NB4 (cell line): ENCODE results near the gene PLEKHG4B.

Source experiments
- DNase-seq: peaks from one replicate; pipeline ENCODE4 v3.0.0; 2010; ENCODE audit warnings: low read depth
- H3K4me3 ChIP-seq: one replicate; pipeline ENCODE4 v1.5.1; 2011; ENCODE audit warnings: mild to moderate bottlenecking, low read depth, low read length, moderate library complexity
- CTCF ChIP-seq: IDR thresholded peaks from one replicate; pipeline ENCODE4 v1.5.1; 2012; ENCODE audit warnings: low read depth, low read length
- MAX ChIP-seq: IDR thresholded peaks from 2 replicates; pipeline ENCODE4 v1.6.1; 2011; ENCODE audit warnings: low read depth, low read length
- MYC ChIP-seq: IDR thresholded peaks from 2 replicates; pipeline ENCODE4 v1.6.1; 2011; ENCODE audit warnings: low read depth, low read length
- POLR2A ChIP-seq: IDR thresholded peaks from 2 replicates; pipeline ENCODE4 v1.6.1; 2011; ENCODE audit warnings: mild to moderate bottlenecking; ENCODE audit not compliant: insufficient read length; ENCODE audit errors: extremely low read depth

The PLEKHG4B gene

DNA sequence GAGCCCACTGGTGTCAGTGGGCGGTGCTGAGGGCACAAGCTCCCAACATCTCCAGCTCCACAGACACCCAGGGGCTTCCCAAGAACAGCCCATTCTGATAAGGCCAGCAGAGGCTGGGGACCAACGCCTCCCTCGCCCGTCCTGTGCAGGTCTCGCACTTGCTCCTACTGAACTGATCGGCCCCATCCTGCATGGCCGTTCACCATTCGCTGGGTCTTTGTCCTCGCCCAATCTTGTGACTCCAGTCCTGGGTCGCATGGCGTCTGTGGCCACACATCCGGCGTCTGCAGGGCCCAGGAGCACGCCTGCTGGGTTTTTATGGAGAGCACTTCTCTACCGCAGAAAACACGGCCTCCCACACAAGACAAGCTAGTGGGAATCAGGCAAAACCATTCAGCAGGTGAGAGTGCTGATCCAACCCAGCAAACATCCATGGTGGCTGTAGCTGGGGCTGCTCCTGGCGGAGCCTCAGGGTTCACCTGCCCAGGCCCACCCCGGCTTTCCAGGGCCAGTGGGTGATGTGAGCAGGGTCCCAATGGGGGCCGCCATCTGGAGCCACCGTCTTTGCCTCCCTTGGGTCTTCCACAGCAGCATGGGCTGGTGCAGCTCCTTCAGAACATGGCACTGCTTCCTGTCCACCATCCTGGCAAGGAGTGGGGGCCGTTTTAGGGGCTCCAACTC lies 106.7 kb downstream of the PLEKHG4B start:
- H3K4me3 ChIP-seq, result no peak overlapping the region
- DNase-seq, result no peak
- TF ChIP-seq POLR2A (no peak), MYC (no peak), CTCF (no peak), MAX (no peak)

GRCh38 chr5:199197-199949 lies 107.4 kb downstream of the PLEKHG4B start:
- no peak overlapping the region for H3K4me3 ChIP-seq
- TF ChIP-seq MYC (no peak), CTCF (no peak), MAX (no peak), POLR2A (no peak)
- DNase-seq, result no peak

GRCh38 chr5:199950-200645 lies 108.1 kb downstream of the PLEKHG4B start:
- H3K4me3 ChIP-seq, result no peak overlapping the region
- TF ChIP-seq MYC (no peak), POLR2A (no peak), MAX (no peak), CTCF (no peak)
- DNase-seq, result no peak

DNA sequence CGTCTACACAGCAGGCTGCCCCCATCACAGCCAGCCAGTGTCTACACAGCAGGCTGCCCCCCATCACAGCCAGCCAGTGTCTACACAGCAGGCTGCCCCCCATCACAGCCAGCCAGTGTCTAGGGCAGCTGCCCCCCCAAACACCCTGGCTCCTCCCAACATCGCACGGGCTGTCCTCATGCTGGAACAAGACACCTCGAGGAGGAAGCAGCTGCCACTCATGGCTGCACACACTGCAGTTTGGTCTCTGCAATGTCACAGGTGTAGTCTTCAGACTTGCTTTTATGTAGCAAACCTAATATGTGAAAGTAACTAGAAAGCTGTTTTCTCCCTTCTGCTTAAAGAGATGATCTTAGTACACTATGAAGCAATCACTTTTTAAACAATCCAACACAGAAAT lies 109.0 kb downstream of the PLEKHG4B start:
- TF ChIP-seq POLR2A (no peak), CTCF (no peak), MYC (no peak), MAX (no peak)
- no peak overlapping the region for H3K4me3 ChIP-seq
- DNase-seq, result no peak

DNA sequence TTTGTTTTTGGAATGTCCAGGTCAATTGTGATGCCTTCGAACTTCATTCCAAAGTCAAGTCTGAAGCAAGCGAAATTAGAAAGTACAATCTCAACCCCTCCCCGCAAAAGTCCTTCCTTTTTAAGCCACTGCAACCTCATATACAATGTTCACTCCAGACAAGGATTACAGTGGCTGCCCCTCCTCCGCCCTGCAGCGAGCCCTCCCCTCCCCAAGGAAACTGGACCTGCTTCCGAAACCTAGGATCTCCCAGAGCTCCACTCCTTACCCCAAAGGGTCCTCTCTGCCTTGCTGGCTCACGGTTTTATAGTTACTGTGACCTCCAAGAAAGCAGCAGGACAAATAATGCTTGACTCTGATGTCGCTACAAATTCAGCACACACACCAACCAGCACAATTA lies 109.7 kb downstream of the PLEKHG4B start:
- DNase-seq, result no peak
- no peak for TF ChIP-seq MYC
- TF ChIP-seq CTCF, result no peak
- TF ChIP-seq MAX, result no peak
- TF ChIP-seq POLR2A, result no peak
- no peak overlapping the region for H3K4me3 ChIP-seq
